BJ (cell line): ENCODE results near the gene LENG9. TPM values are rescaled to one million over a fixed set of nuclear protein-coding genes. Genes with fewer than 3 reads are reported as not detected.
A peak's percentile ranks its signal among the peaks of the same experiment; 100 is the strongest.
"Not testable (repeated sequence)": the region's sequence is repeated elsewhere in the genome, so short reads cannot be mapped to it uniquely, and the experiment has no call there.

Experiments
- CTCF ChIA-PET: fragments of 350-600 bp; formaldehyde crosslinking; extraction: SDS; loops from one replicate; lab custom pipeline; 2021; ENCODE audit warnings: antibody characterized with exemption, inconsistent platforms; lab: Yijun Ruan, JAX
- POLR2A ChIA-PET: fragments of 300-600 bp; sonication (Branson Sonifier 250); formaldehyde crosslinking; extraction: SDS; loops from one replicate; lab custom pipeline; 2021; ENCODE audit warnings: antibody characterized with exemption; lab: Charles Lee
- DNase-seq: peaks from one replicate; pipeline ENCODE4 v3.0.0-alpha.2; 2011; ENCODE audit warnings: low read depth
- H3K27me3 ChIP-seq: 2 replicates; pipeline ENCODE4 v1.6.0; 2011; ENCODE audit warnings: low read length; ENCODE audit not compliant: control insufficient read depth, insufficient read depth
- H3K36me3 ChIP-seq: 2 replicates; pipeline ENCODE4 v1.5.1; 2011; ENCODE audit warnings: low read length; ENCODE audit not compliant: control insufficient read depth, insufficient read depth
- H3K4me3 ChIP-seq: 2 replicates; pipeline ENCODE4 v1.5.1; 2011; ENCODE audit warnings: low read depth, mild to moderate bottlenecking, control low read depth, low read length
- polyA minus RNA-seq: library from RNA; depleted of rRNA, polyadenylated mRNA; stranded (reverse); fragments of >200 nt; gene quantifications from 2 replicates; pipeline ENCODE4 v1.2.3, GENCODE V29; 2011; rRNA and poly(A)+ RNA removed
- polyA plus RNA-seq: library from polyadenylated mRNA; depleted of rRNA; stranded (reverse); fragments of >200 nt; gene quantifications from 2 replicates; pipeline ENCODE4 v1.2.3, GENCODE V29; 2011; rRNA removed
- TF ChIP-seq, protein P1 (sequence below): IDR thresholded peaks from 2 replicates; pipeline ENCODE4 v1.5.1; 2011; ENCODE audit warnings: low read depth, mild to moderate bottlenecking, control low read depth, inconsistent platforms, low read length, moderate library complexity; ENCODE audit not compliant: insufficient read depth

The LENG9 gene
- polyA plus RNA-seq, result 1.4 and 2.0 TPM in 2 replicates
- polyA minus RNA-seq, result 3.4 and 4.3 TPM in 2 replicates

DNA sequence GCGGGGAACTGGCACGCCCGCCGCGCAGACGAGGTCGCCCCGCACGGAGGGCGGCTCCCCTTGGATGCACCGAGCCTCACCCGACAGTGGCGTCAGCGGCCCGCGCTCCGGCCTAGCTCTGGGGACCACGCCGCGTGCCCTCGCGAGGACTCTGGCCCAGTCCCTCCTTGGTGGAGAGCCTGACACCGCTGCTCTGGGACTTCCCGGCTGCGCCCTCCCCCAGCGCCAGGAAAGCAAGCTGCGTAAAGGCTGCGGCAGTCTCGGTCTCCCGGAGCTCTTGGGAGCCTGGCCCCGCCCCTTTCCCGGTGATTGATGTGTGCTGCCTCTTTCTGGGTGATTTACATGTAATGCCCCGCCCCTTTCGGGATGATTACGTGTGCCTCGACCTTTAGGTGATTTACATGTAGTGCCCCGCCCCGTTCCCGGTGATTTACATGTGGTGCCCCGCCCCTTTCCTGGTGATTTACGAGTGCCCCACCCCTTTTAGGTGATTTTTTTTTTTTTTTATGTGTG lies at the start of gene LENG9:
Gene LENG9, minus strand, starts transcription at position 248 of the 513 bp plus-strand sequence. CDS start 252 bp downstream, outside the sequence.
- POLR2A ChIA-PET, result interaction anchor here (1.0 kb wide), 2 partner anchors 9 to 15 kb away, joined by 9 read pairs; partner anchors contain the start of genes CDC42EP5 and LENG8
- peak; percentile 92 for DNase-seq
- CTCF ChIA-PET, result interaction anchor here (1.0 to 2.9 kb wide), 4 partner anchors 10 to 24 kb away, joined by 3 to 11 read pairs (median 6); partner anchors contain the start of gene LENG8

DNA sequence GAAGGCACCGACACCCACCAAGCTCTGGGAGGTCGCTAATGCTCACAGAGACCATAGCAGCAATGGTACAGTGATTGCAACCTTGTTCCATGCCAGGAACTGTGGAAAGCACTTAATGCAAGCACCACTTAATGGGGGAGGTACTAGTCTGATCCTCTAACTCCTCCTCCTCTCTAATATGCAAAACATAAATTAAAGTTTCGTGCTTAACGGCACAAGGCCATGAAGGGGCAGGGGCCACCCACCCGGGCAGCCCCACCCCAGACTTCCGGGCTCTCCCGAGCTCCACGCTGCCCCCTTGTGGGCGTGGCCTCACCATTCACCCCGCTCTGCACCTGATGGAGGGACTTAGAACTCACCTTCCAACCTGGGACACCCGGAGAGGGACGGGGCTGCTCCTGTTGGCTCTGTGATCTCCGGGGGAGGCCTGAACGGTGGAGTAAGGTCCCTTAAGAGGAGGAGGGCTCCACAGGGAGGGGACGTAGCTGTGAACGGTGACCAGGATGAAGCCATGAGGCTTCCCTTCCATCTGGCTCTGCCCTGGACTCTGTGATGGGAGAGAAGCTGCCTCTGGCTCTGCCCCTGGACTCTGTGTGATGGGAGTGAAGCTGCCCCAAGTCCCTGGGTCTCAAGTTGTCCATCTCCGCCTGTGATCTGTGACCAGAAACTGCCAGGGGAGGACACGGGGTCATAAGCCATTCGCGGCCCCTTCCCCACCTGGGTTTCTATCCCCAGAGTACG lies 45.8 kb upstream of the LENG9 start:
- H3K36me3 ChIP-seq, CTCF ChIA-PET, DNase-seq, POLR2A ChIA-PET, H3K4me3 ChIP-seq, H3K27me3 ChIP-seq: not testable (repeated sequence)

More for the DNA sequence above, at the start of gene LENG9:
- Histone ChIP-seq H3K4me3 (peak within 1 kb of the TSS; percentile 63), H3K27me3 (no peaks in the 10 kb centered on the region), H3K36me3 (peaks cover 26% of the 10 kb centered on the region)
- TF ChIP-seq, protein P1, sequence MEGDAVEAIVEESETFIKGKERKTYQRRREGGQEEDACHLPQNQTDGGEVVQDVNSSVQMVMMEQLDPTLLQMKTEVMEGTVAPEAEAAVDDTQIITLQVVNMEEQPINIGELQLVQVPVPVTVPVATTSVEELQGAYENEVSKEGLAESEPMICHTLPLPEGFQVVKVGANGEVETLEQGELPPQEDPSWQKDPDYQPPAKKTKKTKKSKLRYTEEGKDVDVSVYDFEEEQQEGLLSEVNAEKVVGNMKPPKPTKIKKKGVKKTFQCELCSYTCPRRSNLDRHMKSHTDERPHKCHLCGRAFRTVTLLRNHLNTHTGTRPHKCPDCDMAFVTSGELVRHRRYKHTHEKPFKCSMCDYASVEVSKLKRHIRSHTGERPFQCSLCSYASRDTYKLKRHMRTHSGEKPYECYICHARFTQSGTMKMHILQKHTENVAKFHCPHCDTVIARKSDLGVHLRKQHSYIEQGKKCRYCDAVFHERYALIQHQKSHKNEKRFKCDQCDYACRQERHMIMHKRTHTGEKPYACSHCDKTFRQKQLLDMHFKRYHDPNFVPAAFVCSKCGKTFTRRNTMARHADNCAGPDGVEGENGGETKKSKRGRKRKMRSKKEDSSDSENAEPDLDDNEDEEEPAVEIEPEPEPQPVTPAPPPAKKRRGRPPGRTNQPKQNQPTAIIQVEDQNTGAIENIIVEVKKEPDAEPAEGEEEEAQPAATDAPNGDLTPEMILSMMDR, result no peak

DNA sequence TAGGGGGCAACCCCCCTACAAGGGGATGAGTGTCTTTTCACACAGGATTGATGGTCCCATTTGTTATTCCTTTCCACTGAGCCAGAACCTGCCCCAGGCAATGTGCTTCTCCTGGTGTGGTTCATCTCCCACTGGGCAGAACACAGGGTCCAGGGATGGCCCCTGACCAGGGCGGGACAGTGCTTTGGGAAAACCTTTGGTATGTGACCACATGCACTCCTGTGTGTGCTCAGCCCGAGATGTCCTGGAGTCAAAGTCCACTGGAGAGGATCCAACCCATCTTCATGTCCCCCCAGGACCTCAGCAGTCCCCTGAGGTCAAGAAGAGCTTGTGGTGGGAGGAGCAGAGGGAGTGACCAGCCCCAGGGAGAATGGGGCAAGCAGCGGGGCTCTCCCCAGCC lies 44.9 kb upstream of the LENG9 start:
- H3K36me3 ChIP-seq, H3K4me3 ChIP-seq, POLR2A ChIA-PET, CTCF ChIA-PET, H3K27me3 ChIP-seq, DNase-seq: not testable (repeated sequence)

DNA sequence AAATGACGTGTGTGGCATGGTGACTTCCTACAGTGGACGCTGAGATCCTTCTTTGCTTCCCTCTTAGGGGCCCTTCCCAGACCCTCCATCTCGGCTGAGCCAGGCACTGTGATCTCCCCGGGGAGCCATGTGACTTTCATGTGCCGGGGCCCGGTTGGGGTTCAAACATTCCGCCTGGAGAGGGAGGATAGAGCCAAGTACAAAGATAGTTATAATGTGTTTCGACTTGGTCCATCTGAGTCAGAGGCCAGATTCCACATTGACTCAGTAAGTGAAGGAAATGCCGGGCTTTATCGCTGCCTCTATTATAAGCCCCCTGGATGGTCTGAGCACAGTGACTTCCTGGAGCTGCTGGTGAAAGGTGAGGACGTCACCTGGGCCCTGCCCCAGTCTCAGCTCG lies 44.2 kb upstream of the LENG9 start:
- CTCF ChIA-PET, result no interaction called here
- Histone ChIP-seq H3K36me3 (no peaks in the 10 kb centered on the region), H3K27me3 (no peaks in the 10 kb centered on the region), H3K4me3 (no peak overlapping the region)
- POLR2A ChIA-PET, result no interaction called here
- TF ChIP-seq, protein P1, result no peak
- no peak for DNase-seq

DNA sequence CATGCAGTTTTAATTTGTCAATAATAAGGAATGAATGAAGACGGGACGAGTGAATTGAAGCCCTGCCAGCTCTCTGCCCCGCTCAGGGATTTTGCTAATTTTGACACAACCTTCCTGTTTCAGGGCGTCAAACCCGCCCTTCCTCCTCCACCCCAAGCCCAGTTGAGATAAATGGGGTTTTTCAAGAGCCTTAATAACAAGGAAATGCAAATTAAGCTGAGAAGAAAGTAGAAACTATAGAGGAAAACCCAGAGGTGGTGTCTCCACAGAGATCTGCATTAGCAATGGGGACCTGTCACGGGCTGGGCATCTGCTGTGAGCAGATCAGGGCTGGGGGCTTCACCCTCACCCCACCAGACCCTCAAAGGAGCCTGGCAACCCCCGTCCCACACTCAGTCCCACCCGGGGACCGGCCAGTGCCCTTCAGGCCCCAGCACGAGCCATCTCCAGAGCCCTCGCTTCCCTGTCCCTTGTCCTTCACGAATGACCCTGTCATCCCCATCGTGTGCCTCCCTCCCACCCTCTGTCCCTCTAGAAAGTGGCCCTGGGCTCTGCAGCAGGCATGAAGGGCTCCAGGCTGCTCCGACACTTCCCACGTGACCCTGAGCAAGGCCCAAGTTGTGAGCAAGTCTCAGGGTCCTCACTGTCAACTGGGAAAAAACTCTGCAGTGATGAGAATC lies 43.6 kb upstream of the LENG9 start:
- H3K36me3 ChIP-seq, H3K27me3 ChIP-seq, POLR2A ChIA-PET, H3K4me3 ChIP-seq, DNase-seq, CTCF ChIA-PET: not testable (repeated sequence)

DNA sequence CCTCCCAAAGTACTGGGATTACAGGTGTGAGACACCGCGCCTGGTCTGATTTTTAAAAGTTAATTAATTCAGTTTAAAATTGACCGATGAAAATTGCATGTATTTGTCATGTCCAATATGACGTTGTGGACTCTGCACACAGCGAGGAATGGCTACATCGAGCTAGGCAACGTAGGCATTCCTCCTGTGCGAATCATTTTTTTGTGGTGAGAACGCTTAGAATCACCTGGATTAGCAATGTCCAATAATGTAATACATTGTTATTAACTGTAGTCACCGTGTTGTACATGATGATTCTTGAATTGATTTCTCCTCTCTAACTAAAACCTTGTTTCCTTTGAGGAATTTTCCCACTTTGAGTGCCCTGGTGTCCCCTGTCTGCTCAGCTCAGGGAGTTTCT lies 42.5 kb upstream of the LENG9 start:
- POLR2A ChIA-PET, result no interaction called here
- TF ChIP-seq, protein P1, result no peak
- DNase-seq, result no peak
- Histone ChIP-seq H3K27me3 (no peaks in the 10 kb centered on the region), H3K4me3 (no peak overlapping the region), H3K36me3 (no peaks in the 10 kb centered on the region)
- CTCF ChIA-PET, result no interaction called here

DNA sequence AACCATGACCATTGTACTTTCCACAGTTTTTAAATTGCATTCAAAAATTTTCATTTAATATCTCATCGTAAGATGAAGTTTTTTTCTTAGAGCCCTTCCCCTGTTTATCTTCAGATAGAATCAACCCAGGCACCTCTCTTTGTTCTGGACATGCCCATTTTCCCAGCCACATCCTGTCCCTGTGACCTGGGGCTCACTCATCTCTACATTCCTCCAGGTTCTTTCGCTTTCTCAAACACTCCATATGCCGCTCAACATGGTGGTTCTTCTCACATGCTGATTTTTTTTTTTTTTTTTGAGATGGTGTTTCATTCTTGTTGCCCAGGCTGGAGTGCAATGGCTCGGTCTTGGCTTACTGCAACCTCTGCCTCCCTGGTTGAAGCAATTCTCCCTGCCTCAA lies 42.0 kb upstream of the LENG9 start:
- CTCF ChIA-PET, H3K27me3 ChIP-seq, H3K4me3 ChIP-seq, H3K36me3 ChIP-seq, DNase-seq, POLR2A ChIA-PET: not testable (repeated sequence)
